ENCODE results near the gene UMAD1.
A peak's percentile ranks its signal among the peaks of the same experiment; 100 is the strongest.

DNA sequence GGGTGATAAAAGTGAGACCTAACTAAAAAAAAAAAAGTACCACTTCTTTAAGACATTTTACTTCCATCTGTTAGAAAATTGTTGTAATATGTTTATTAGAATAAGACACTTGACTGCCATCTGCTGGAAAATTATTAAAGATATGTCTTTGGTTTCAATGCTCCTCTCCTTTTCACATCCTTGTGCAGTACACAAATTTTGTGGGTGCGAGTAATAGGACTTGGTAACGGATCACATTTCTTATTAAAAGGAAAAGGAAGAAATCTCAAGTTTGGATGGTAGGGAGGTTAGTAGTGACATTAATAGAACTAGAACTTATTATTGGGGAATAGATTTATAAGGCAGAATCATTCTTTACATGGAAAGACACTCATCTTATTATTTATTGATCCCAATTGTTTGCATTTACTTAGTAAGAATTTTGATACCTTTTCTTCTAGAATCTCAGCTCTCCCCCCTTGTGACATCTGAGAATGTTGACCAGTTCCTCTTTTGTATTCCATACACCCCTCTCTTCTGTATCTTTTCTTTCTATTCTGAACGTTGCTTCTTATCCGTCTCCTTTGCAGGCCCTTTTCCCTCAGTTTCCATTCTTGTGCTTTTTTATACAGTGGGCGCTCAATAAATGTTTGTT lies 120.9 kb downstream of the UMAD1 start:
- TF ChIP-seq POLR2A (IDR thresholded peaks at IDR 0.05) (no peak), POLR2AphosphoS5 (IDR thresholded peaks at IDR 0.05) (no peak)
- TF ChIP-seq, protein P1, sequence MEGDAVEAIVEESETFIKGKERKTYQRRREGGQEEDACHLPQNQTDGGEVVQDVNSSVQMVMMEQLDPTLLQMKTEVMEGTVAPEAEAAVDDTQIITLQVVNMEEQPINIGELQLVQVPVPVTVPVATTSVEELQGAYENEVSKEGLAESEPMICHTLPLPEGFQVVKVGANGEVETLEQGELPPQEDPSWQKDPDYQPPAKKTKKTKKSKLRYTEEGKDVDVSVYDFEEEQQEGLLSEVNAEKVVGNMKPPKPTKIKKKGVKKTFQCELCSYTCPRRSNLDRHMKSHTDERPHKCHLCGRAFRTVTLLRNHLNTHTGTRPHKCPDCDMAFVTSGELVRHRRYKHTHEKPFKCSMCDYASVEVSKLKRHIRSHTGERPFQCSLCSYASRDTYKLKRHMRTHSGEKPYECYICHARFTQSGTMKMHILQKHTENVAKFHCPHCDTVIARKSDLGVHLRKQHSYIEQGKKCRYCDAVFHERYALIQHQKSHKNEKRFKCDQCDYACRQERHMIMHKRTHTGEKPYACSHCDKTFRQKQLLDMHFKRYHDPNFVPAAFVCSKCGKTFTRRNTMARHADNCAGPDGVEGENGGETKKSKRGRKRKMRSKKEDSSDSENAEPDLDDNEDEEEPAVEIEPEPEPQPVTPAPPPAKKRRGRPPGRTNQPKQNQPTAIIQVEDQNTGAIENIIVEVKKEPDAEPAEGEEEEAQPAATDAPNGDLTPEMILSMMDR (IDR thresholded peaks at IDR 0.05): peak in 3 of 4 experiments; percentile 57 to 64 (median 61)
